Mammary epithelial cell (primary cell): ENCODE data around the gene FASLG.

Experiments
- CTCF ChIP-seq, 2 donors: IDR thresholded peaks in 1 of 2; conservative IDR thresholded peaks in 1 of 2; 2 replicates each; pipeline ENCODE4 v1.5.1; 2011 to 2012; ENCODE audit warnings: inconsistent platforms in 2 of 2, low read length in 2 of 2, mild to moderate bottlenecking in 2 of 2, control low read depth in 1 of 2, low read depth in 1 of 2; ENCODE audit not compliant: insufficient read depth in 1 of 2; ENCODE audit errors: extremely low read depth in 1 of 2
- EZH2 ChIP-seq: IDR thresholded peaks from 2 replicates; pipeline ENCODE4 v1.6.1; 2012; ENCODE audit warnings: low read length, inconsistent platforms, borderline replicate concordance

GRCh38 chr1:172629638-172630037, 29.3 kb upstream of the FASLG start:
- TF ChIP-seq CTCF (conservative IDR thresholded peaks at IDR 0.05 in 1 of 2, IDR thresholded peaks at IDR 0.05 in 1 of 2; ENCODE audit: extremely low read depth in 1 of 2, insufficient read depth in 1 of 2, low read depth in 1 of 2, low read length in 2 of 2), result no peak
- TF ChIP-seq EZH2, result no peak
